ENCODE data around the gene KCNQ1OT1.
"Not testable (repeated sequence)": the region's sequence is repeated elsewhere in the genome, so short reads cannot be mapped to it uniquely, and the experiment has no call there.

Gene KCNQ1OT1

GRCh38 chr11:2650343-2650867, 49.4 kb downstream of the KCNQ1OT1 start:
- DNase-seq, result no peak

GRCh38 chr11:2649848-2650247, 49.9 kb downstream of the KCNQ1OT1 start:
- no peak for DNase-seq

GRCh38 chr11:2649400-2649799, 50.4 kb downstream of the KCNQ1OT1 start:
- no peak for DNase-seq

GRCh38 chr11:2647953-2648352, 51.8 kb downstream of the KCNQ1OT1 start:
- DNase-seq, result no peak

- no peak for DNase-seq
Measured at GRCh38 chr11:2647167-2647566, 52.6 kb downstream of the KCNQ1OT1 start.

GRCh38 chr11:2645779-2646118, 54.0 kb downstream of the KCNQ1OT1 start:
- no peak for DNase-seq

- no peak for DNase-seq
Measured at GRCh38 chr11:2644844-2645778, 54.7 kb downstream of the KCNQ1OT1 start.

- no peak for DNase-seq
Measured at GRCh38 chr11:2643746-2644145, 56.0 kb downstream of the KCNQ1OT1 start.

GRCh38 chr11:2641623-2642022, 58.2 kb downstream of the KCNQ1OT1 start:
- DNase-seq, result no peak

- DNase-seq, result not testable (repeated sequence)
Measured at GRCh38 chr11:2639763-2640162, 60.0 kb downstream of the KCNQ1OT1 start.

GRCh38 chr11:2631161-2631560, 68.6 kb downstream of the KCNQ1OT1 start:
- no peak for DNase-seq

GRCh38 chr11:2630679-2631078, 69.1 kb downstream of the KCNQ1OT1 start:
- no peak for DNase-seq

GRCh38 chr11:2625183-2625582, 74.6 kb downstream of the KCNQ1OT1 start:
- DNase-seq, result no peak

GRCh38 chr11:2621894-2622293, 77.9 kb downstream of the KCNQ1OT1 start:
- DNase-seq, result no peak

- DNase-seq, result no peak
Measured at GRCh38 chr11:2612884-2613571, 86.8 kb downstream of the KCNQ1OT1 start.

GRCh38 chr11:2609345-2609744, 90.4 kb downstream of the KCNQ1OT1 start:
- DNase-seq, result no peak

- DNase-seq, result no peak
Measured at GRCh38 chr11:2599561-2600189, 100.1 kb downstream of the KCNQ1OT1 start.

GRCh38 chr11:2595204-2595603, 104.6 kb downstream of the KCNQ1OT1 start:
- no peak for DNase-seq

- no peak for DNase-seq
Measured at GRCh38 chr11:2594267-2594666, 105.5 kb downstream of the KCNQ1OT1 start.

GRCh38 chr11:2593393-2593950, 106.3 kb downstream of the KCNQ1OT1 start:
- no peak for DNase-seq

GRCh38 chr11:2592559-2593392, 107.0 kb downstream of the KCNQ1OT1 start:
- DNase-seq, result no peak

- no peak for DNase-seq
Measured at GRCh38 chr11:2591805-2592204, 108.0 kb downstream of the KCNQ1OT1 start.
